HG03565 (cell line): ENCODE results near the gene FAHD2A.
"Not testable (repeated sequence)": the region's sequence is repeated elsewhere in the genome, so short reads cannot be mapped to it uniquely, and the experiment has no call there.

Experiments used
- ATAC-seq: cut with Tn5 transposase; IDR thresholded peaks from one replicate; pipeline ENCODE4 v1.9.1; 2021; ENCODE audit warnings: mild to moderate bottlenecking, moderate library complexity; ENCODE audit not compliant: unreplicated experiment

FAHD2A gene

GRCh38 chr2:95433373-95433772, 30.9 kb downstream of the FAHD2A start:
- not testable (repeated sequence) for ATAC-seq

DNA sequence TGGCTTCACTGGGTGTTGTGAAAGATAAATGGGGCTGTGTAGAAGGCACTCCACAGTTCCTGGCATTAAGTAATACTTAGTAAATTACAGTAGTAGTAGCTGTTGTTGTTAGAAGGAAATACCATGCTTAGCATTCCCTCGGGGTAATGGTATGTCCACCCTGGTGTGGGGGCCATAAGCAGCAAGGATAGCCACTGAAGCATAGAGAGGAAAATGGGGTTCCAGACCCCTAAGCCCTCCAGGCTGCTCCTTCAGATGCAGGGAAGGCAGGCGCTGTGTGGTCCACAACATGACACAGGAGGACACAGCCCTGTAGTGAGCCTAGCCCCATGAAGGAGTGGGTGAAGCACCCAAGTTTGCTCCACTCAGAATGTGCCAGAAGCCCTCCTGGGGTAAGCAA, 31.5 kb downstream of the FAHD2A start:
- not testable (repeated sequence) for ATAC-seq

DNA sequence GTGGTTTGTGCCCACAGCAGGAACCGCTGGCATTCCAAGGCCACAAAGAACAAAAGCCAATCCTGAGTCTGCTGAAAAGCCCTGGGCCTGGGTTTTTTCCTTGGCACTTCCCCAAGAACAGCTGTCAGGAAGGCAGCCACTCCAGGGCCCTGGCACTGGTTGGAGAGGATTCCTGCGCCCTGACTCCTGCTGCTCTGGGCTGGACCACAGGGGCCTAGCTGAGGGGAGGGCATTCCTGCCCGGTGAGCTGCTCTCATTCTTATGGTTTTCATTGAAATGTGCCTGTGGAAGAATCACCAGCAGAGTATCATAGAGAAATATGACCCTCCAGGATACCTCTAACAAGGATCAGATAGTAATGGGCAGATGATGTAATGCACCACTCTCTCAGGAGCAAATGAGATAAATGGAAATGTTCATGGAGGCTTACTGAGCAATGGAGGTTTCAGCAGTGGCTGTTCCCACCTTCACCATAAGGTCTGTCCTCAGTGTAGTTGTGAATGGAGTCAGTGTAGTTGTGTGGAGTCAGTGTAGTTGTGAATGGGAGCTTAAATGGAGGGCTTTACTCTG, 32.1 kb downstream of the FAHD2A start:
- not testable (repeated sequence) for ATAC-seq

DNA sequence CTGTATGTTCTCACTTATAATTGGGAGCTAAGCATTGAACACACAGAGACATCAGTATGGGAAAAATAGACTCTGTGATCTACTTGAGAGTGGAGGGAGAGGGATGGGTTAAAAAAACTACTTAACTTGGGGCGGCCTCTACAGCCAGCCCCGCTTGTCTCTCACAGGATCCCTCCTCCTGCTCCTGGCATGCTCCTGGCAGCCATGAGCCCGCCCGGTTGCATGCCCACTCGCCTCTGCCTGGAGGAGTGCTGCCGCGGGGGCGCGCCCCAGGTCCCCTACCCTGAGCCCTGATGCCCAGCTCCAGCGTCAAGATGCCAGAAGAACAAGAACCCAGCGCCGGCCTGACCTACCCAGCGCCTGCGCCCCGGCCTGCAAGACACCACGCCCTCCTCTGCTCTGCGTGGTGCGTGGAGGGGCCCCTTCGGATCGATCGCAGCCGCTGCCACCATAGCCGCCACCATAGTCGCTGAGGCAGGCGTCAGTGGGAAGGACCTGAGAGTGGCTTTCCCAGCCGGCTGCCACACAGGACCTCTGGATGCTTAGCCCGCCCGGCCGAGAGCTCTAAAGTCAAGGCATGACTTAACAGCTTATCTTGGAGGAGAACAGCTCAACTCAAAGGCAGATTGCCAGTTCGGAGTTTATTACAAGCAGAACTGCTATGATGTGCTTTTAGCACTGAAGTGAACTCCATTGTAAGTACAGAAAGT, 32.8 kb downstream of the FAHD2A start:
- ATAC-seq: not testable (repeated sequence)

- ATAC-seq: not testable (repeated sequence)
These were observed 33.3 kb downstream of the FAHD2A start for GRCh38 chr2:95435872-95436209.

GRCh38 chr2:95442474-95443099, 40.1 kb downstream of the FAHD2A start:
- ATAC-seq: not testable (repeated sequence)

GRCh38 chr2:95445317-95445716, 42.8 kb downstream of the FAHD2A start:
- not testable (repeated sequence) for ATAC-seq

DNA sequence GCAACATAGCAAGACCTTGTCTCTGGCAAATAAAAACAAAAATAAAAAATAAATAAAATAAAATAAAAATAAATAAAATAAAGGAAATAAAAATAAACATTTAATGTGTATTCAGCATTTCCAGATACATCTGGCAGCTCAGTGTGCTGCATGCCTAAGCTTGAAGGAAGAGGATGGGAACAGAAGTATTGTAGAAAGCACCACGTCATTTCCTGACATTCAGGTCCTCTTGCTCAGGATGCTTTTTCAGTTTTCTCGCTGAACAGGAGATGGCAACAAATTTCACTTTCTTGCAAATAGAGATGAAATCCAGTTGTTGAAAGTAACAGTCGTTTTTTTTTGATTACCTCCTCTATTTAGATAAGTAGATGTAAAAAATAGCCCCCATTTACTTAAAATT, 60.8 kb downstream of the FAHD2A start:
- not testable (repeated sequence) for ATAC-seq
